Liver (tissue), 9 donors: ENCODE data around the gene SLC22A31. TPM values are rescaled to one million over a fixed set of nuclear protein-coding genes. Genes with fewer than 3 reads are reported as not detected.

Source experiments
- DNase-seq: peaks from one replicate; pipeline ENCODE4 v3.0.0-alpha.2; 2017; ENCODE audit warnings: low spot score
- H3K27ac ChIP-seq, 2 donors: one replicate each; pipeline ENCODE4 v1.7.0; 2013; ENCODE audit warnings: inconsistent platforms in 2 of 2, low read length in 2 of 2, control low read depth in 1 of 2, low read depth in 1 of 2, mild to moderate bottlenecking in 1 of 2
- H3K27me3 ChIP-seq, 4 donors: one replicate each; pipeline versions ENCODE4 v1.6.1 to v1.7.0; 2013; ENCODE audit warnings: low read length in 3 of 4, inconsistent platforms in 1 of 4, mild to moderate bottlenecking in 1 of 4, moderate library complexity in 1 of 4; ENCODE audit not compliant: control insufficient read depth in 4 of 4, insufficient read depth in 4 of 4
- H3K36me3 ChIP-seq, 4 donors: one replicate each; pipeline versions ENCODE4 v1.6.1 to v1.7.0; 2013; ENCODE audit warnings: low read length in 3 of 4, mild to moderate bottlenecking in 3 of 4, low read depth in 1 of 4, moderate library complexity in 1 of 4; ENCODE audit not compliant: control insufficient read depth in 4 of 4, insufficient read depth in 3 of 4
- H3K4me1 ChIP-seq, 4 donors: one replicate each; pipeline versions ENCODE4 v1.6.1 to v1.7.0; 2013; ENCODE audit warnings: low read length in 3 of 4, mild to moderate bottlenecking in 3 of 4, moderate library complexity in 1 of 4; ENCODE audit not compliant: control insufficient read depth in 4 of 4, insufficient read depth in 4 of 4
- H3K4me3 ChIP-seq, 3 donors: one replicate each; pipeline versions ENCODE4 v1.6.1 to v1.7.0; 2013; ENCODE audit warnings: low read length in 3 of 3, control low read depth in 1 of 3, low read depth in 1 of 3, mild to moderate bottlenecking in 1 of 3
- H3K9ac ChIP-seq, 2 donors: one replicate each; pipeline ENCODE4 v1.7.0; 2013; ENCODE audit warnings: low read length in 2 of 2, mild to moderate bottlenecking in 2 of 2, moderate library complexity in 2 of 2, control low read depth in 1 of 2, low read depth in 1 of 2
- H3K9me3 ChIP-seq, 4 donors: one replicate each; pipeline versions ENCODE4 v1.6.1 to v1.7.0; 2013; ENCODE audit warnings: low read length in 3 of 4; ENCODE audit not compliant: control insufficient read depth in 4 of 4
- EGR1 ChIP-seq, 2 donors: IDR thresholded peaks; 2 replicates each; pipeline ENCODE4 v1.6.1; 2016 to 2018; ENCODE audit warnings: antibody characterized with exemption in 2 of 2, low read depth in 2 of 2
- FOXA1 ChIP-seq: IDR thresholded peaks from 2 replicates; pipeline ENCODE4 v1.6.1; 2016; ENCODE audit warnings: antibody characterized with exemption
- FOXA2 ChIP-seq: IDR thresholded peaks from 2 replicates; pipeline ENCODE4 v1.6.1; 2016; ENCODE audit warnings: antibody characterized with exemption
- GABPA ChIP-seq, 2 donors: IDR thresholded peaks in 1 of 2; conservative IDR thresholded peaks in 1 of 2; 2 replicates each; pipeline ENCODE4 v1.6.1; 2016; ENCODE audit warnings: antibody characterized with exemption in 2 of 2, mild to moderate bottlenecking in 1 of 2, moderate library complexity in 1 of 2
- HNF4A ChIP-seq, 2 donors: conservative IDR thresholded peaks; 2 replicates each; pipeline ENCODE4 v1.6.1; 2016; ENCODE audit warnings: antibody characterized with exemption in 2 of 2, mild to moderate bottlenecking in 2 of 2
- HNF4G ChIP-seq: IDR thresholded peaks from 2 replicates; pipeline ENCODE4 v1.6.1; 2016; ENCODE audit warnings: antibody characterized with exemption
- JUND ChIP-seq, 2 donors: IDR thresholded peaks; 2 replicates each; pipeline ENCODE4 v1.6.1; 2016; ENCODE audit warnings: antibody characterized with exemption in 2 of 2
- MAX ChIP-seq: IDR thresholded peaks from 2 replicates; pipeline ENCODE4 v1.6.1; 2016; ENCODE audit warnings: antibody characterized with exemption
- NR2F2 ChIP-seq: IDR thresholded peaks from 2 replicates; pipeline ENCODE4 v1.6.1; 2016; ENCODE audit warnings: antibody characterized with exemption
- RAD21 ChIP-seq, 2 donors: IDR thresholded peaks; 2 replicates each; pipeline ENCODE4 v1.6.1; 2016; ENCODE audit warnings: antibody characterized with exemption in 2 of 2, mild to moderate bottlenecking in 2 of 2
- REST ChIP-seq: IDR thresholded peaks from 2 replicates; pipeline ENCODE4 v1.6.1; 2016; ENCODE audit warnings: antibody characterized with exemption, mild to moderate bottlenecking
- RXRA ChIP-seq, 2 donors: IDR thresholded peaks; 2 replicates each; pipeline ENCODE4 v1.6.1; 2017 to 2018; ENCODE audit warnings: antibody characterized with exemption in 2 of 2, mild to moderate bottlenecking in 1 of 2
- SP1 ChIP-seq: IDR thresholded peaks from 2 replicates; pipeline ENCODE4 v1.6.1; 2018; ENCODE audit warnings: antibody characterized with exemption, mild to moderate bottlenecking
- TAF1 ChIP-seq: conservative IDR thresholded peaks from 2 replicates; pipeline ENCODE4 v1.6.1; 2016; ENCODE audit warnings: antibody characterized with exemption, mild to moderate bottlenecking
- YY1 ChIP-seq: IDR thresholded peaks from 2 replicates; pipeline ENCODE4 v1.6.1; 2016; ENCODE audit warnings: antibody characterized with exemption, mild to moderate bottlenecking
- ZBTB33 ChIP-seq: IDR thresholded peaks from 2 replicates; pipeline ENCODE4 v1.6.1; 2016; ENCODE audit warnings: antibody characterized with exemption
- WGBS: extraction: QIAGEN DNeasy Blood & Tissue Kit; methylation state at CpG from one replicate; pipeline ENCODE4 v1.1.7; 2013; 5-methylcytosine and 5-hydroxymethylcytosine counted together
- polyA plus RNA-seq, 2 donors: library from polyadenylated mRNA; stranded (reverse) in 1 of 2; unstranded in 1 of 2; fragments of 200-250 nt in 1 of 2; fragments of >200 nt in 1 of 2; fragmentation: Nextera tagmentation in 1 of 2; extraction: Ambion mirVana in 1 of 2; gene quantifications; one replicate each; pipeline versions ENCODE4 v1.2.1 to v1.2.3, GENCODE V29; 2013 to 2015
- total RNA-seq, 2 donors: library from RNA; depleted of rRNA; stranded (reverse); fragments of >200 nt; gene quantifications; one replicate each; pipeline ENCODE4 v1.2.3, GENCODE V29; 2014
- TF ChIP-seq, protein P1 (sequence below): fragments of 150-350 bp; IDR thresholded peaks from 2 replicates; pipeline ENCODE4 v1.5.1; 2017; ENCODE audit warnings: improper control_type of control experiment, low read depth, low read length; ENCODE audit not compliant: missing input control
- TF ChIP-seq, protein P2 (sequence below): IDR thresholded peaks from 2 replicates; pipeline ENCODE4 v1.6.1; 2016; ENCODE audit warnings: antibody characterized with exemption
- donor health status: healthy.
- donor health status: healthy.
- donor health status: healthy.
- donor health status: healthy.
- donor health status: healthy.

Gene SLC22A31
- total and polyA plus RNA-seq, 4 donors: 0.15 to 0.50 (median 0.48) TPM; not detected in 1

DNA sequence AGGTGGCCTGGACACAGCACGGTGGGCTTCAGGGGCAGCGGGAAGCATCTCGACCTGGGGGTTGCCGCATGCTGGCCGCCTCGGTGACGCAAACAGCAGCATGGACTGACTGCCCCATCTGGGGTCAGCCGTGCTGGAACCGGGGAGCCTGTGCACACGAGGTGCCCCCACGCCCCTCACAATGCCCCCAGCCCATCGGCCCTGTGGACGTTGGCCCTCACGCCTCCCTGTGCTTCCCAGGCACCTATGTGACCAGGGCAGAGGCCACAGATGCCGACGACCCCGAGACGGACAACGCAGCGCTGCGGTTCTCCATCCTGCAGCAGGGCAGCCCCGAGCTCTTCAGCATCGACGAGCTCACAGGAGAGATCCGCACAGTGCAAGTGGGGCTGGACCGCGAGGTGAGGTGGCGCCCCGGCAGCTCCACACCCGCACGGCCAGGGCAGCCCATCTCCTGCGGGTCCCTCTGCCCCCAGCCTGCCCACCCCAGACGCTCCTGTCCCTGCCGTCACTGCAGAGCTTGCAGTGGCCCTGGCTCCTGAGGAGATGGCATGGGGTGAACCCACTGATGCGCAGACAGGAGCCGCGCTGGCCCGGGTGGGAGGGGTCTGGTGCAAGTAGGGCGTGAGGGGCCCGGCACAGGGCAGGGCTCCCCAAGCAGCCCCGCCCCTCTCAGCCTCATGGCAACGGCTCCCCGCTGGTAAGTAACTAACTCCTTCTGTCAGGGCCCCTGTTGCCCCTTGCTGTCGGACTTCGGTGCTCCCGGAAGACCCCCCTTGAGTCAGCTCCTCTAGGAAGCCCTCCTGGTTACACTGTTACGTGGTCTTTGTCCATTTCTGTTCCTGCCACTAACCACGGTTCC lies 15.2 kb downstream of the SLC22A31 start:
- H3K36me3 ChIP-seq: no peaks in the 10 kb centered on the region
- no peak for DNase-seq
- H3K4me1 ChIP-seq: no peaks in the 10 kb centered on the region
- no peaks in the 10 kb centered on the region for H3K9me3 ChIP-seq
- no peak overlapping the region for H3K27ac ChIP-seq
- H3K9ac ChIP-seq: no peak overlapping the region
- TF ChIP-seq EGR1 (IDR thresholded peaks at IDR 0.05; ENCODE audit: low read depth in 2 of 2): no peak
- 65% methylated on average over 48 of the region's 48 CpGs for WGBS
- no peaks in the 10 kb centered on the region for H3K27me3 ChIP-seq
- no peak overlapping the region for H3K4me3 ChIP-seq

DNA sequence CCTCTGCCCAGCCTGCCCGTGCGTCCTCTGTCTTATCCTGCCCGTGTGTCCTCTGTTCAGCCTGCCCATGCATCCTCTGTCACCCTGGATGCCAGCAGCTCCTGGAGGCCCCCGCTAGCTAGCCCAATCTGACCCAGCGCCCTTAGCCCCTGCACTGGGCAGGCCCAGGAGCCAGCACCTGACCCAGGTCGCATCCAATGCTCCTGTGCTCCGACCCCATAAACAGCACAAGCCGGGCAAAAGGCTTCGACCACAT lies 15.7 kb downstream of the SLC22A31 start:
- H3K27me3 ChIP-seq: no peaks in the 10 kb centered on the region
- H3K4me3 ChIP-seq: no peak overlapping the region
- H3K9me3 ChIP-seq: no peaks in the 10 kb centered on the region
- TF ChIP-seq SP1: no peak
- TF ChIP-seq FOXA2: no peak
- no peak for TF ChIP-seq NR2F2
- no peak for TF ChIP-seq MAX
- no peak for TF ChIP-seq TAF1
- TF ChIP-seq JUND (IDR thresholded peaks at IDR 0.05): no peak
- H3K9ac ChIP-seq: no peak overlapping the region
- no peak for DNase-seq
- no peaks in the 10 kb centered on the region for H3K4me1 ChIP-seq
- H3K27ac ChIP-seq: no peak overlapping the region
- 62% methylated on average over 9 of the region's 9 CpGs for WGBS
- no peaks in the 10 kb centered on the region for H3K36me3 ChIP-seq

GRCh38 chr16:89183975-89184676 lies 16.2 kb downstream of the SLC22A31 start:
- no peaks in the 10 kb centered on the region for H3K36me3 ChIP-seq
- DNase-seq: no peak
- no peaks in the 10 kb centered on the region for H3K9me3 ChIP-seq
- 63% methylated on average over 26 of the region's 26 CpGs for WGBS
- no peaks in the 10 kb centered on the region for H3K27me3 ChIP-seq
- no peak overlapping the region for H3K9ac ChIP-seq
- H3K27ac ChIP-seq: no peak overlapping the region
- TF ChIP-seq TAF1: no peak
- TF ChIP-seq, protein P1, sequence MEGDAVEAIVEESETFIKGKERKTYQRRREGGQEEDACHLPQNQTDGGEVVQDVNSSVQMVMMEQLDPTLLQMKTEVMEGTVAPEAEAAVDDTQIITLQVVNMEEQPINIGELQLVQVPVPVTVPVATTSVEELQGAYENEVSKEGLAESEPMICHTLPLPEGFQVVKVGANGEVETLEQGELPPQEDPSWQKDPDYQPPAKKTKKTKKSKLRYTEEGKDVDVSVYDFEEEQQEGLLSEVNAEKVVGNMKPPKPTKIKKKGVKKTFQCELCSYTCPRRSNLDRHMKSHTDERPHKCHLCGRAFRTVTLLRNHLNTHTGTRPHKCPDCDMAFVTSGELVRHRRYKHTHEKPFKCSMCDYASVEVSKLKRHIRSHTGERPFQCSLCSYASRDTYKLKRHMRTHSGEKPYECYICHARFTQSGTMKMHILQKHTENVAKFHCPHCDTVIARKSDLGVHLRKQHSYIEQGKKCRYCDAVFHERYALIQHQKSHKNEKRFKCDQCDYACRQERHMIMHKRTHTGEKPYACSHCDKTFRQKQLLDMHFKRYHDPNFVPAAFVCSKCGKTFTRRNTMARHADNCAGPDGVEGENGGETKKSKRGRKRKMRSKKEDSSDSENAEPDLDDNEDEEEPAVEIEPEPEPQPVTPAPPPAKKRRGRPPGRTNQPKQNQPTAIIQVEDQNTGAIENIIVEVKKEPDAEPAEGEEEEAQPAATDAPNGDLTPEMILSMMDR: no peak
- TF ChIP-seq JUND (IDR thresholded peaks at IDR 0.05): no peak
- TF ChIP-seq FOXA2: no peak
- TF ChIP-seq NR2F2: no peak
- TF ChIP-seq GABPA (IDR thresholded peaks at IDR 0.05 in 1 of 2, conservative IDR thresholded peaks at IDR 0.05 in 1 of 2): no peak
- TF ChIP-seq, protein P2, sequence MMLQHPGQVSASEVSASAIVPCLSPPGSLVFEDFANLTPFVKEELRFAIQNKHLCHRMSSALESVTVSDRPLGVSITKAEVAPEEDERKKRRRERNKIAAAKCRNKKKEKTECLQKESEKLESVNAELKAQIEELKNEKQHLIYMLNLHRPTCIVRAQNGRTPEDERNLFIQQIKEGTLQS: no peak
- no peak for TF ChIP-seq FOXA1
- TF ChIP-seq SP1: no peak
- no peak for TF ChIP-seq RAD21 (IDR thresholded peaks at IDR 0.05)
- no peak for TF ChIP-seq REST
- TF ChIP-seq HNF4G: no peak
- no peak for TF ChIP-seq HNF4A (conservative IDR thresholded peaks at IDR 0.05)
- no peak for TF ChIP-seq YY1
- TF ChIP-seq ZBTB33: no peak
- TF ChIP-seq RXRA (IDR thresholded peaks at IDR 0.05): no peak
- no peak for TF ChIP-seq MAX
- TF ChIP-seq EGR1 (IDR thresholded peaks at IDR 0.05; ENCODE audit: low read depth in 2 of 2): no peak
- H3K4me1 ChIP-seq: no peaks in the 10 kb centered on the region
- no peak overlapping the region for H3K4me3 ChIP-seq
